ENCODE data around the gene CLTA.
"Not testable (repeated sequence)": the region's sequence is repeated elsewhere in the genome, so short reads cannot be mapped to it uniquely, and the experiment has no call there.

DNA sequence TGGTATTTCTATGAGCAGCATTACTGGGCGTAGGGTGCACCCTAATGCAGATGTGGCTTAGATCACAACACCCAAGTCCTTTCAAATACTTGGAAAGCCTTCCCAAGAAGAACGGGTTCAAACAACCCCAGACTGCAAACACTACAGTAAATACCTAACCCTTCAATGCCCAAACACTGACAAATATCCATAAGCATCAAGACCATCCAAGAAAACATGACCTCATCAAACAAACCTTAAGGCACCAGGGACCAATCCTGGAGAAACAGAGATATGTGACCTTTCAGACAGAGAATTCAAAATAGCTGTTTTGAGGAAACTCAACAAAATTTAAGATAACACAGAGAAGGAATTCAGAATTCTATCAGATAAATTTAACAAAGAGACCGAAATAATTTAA, 15.5 kb upstream of the CLTA start:
- TF ChIP-seq, protein P1, sequence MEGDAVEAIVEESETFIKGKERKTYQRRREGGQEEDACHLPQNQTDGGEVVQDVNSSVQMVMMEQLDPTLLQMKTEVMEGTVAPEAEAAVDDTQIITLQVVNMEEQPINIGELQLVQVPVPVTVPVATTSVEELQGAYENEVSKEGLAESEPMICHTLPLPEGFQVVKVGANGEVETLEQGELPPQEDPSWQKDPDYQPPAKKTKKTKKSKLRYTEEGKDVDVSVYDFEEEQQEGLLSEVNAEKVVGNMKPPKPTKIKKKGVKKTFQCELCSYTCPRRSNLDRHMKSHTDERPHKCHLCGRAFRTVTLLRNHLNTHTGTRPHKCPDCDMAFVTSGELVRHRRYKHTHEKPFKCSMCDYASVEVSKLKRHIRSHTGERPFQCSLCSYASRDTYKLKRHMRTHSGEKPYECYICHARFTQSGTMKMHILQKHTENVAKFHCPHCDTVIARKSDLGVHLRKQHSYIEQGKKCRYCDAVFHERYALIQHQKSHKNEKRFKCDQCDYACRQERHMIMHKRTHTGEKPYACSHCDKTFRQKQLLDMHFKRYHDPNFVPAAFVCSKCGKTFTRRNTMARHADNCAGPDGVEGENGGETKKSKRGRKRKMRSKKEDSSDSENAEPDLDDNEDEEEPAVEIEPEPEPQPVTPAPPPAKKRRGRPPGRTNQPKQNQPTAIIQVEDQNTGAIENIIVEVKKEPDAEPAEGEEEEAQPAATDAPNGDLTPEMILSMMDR (conservative IDR thresholded peaks at IDR 0.05): not testable (repeated sequence)
- not testable (repeated sequence) for TF ChIP-seq ZFX (IDR thresholded peaks at IDR 0.05)
